ENCODE results near the gene GET4. TPM values are rescaled to one million over a fixed set of nuclear protein-coding genes. Genes with fewer than 3 reads are reported as not detected.

GET4 gene
- total RNA-seq, 1 experiment from 2014 or later = 90.9 TPM

DNA sequence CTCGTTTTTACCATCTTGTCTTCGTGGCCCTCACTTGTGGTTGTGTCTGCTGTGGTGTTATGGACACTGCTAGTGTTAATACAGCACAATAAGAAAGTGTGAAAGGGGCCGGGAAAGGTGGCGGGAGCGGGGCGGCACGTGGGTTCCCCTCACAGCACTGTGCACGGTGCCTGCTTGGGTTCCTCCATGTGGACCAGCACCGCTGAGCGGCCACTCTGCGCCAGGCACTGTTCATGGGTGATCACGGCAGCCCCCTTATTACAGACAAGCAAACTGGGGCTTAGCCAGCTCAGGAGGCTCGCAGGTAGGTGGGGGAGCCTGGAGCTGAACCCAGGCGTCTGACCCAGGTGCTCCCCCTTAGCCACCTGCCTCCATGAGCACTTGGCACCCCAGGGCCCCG, 31.8 kb upstream of the GET4 start:
- no peaks in the 10 kb centered on the region for H3K4me1 ChIP-seq (ENCODE audit: control insufficient read depth, insufficient read depth, low read length)
- DNase-seq (ENCODE audit: low read depth, low spot score) (no peak), ATAC-seq (no peak)
- H3K9me3 ChIP-seq (ENCODE audit: control insufficient read depth, insufficient read depth, low read depth, low read length) = no peaks in the 10 kb centered on the region
- BruUV-seq (replicated peaks) = no TSS peak
- in situ Hi-C loops (cut with HindIII; ENCODE audit: low pct_unique_long_range_greater_than_20kb, low sequenced_read_pairs) (no loop called here), intact Hi-C loops (cut with micrococcal nuclease; ENCODE audit: unreplicated experiment) (no loop called here)
- no peak overlapping the region for H3K4me3 ChIP-seq (ENCODE audit: low read depth in 2 of 2, low read length in 2 of 2)
- no peak overlapping the region for H3K27ac ChIP-seq (ENCODE audit: low read length)
- peaks cover 16% of the 10 kb centered on the region for H3K36me3 ChIP-seq (ENCODE audit: control insufficient read depth, insufficient read depth, low read length)
- no peaks in the 10 kb centered on the region for H3K27me3 ChIP-seq (ENCODE audit: control insufficient read depth, insufficient read depth, low read length)
- ChIA-PET POLR2A (no interaction called here), CTCF (no interaction called here)
- TF ChIP-seq SIN3A (IDR thresholded peaks at IDR 0.05; ENCODE audit: borderline replicate concordance, insufficient read depth, low read depth, low read length) (no peak), TCF7L2 (IDR thresholded peaks at IDR 0.05; ENCODE audit: low read depth, low read length) (no peak), POLR2AphosphoS5 (IDR thresholded peaks at IDR 0.05; ENCODE audit: low read depth, low read length) (no peak)
- TF ChIP-seq, protein P1, sequence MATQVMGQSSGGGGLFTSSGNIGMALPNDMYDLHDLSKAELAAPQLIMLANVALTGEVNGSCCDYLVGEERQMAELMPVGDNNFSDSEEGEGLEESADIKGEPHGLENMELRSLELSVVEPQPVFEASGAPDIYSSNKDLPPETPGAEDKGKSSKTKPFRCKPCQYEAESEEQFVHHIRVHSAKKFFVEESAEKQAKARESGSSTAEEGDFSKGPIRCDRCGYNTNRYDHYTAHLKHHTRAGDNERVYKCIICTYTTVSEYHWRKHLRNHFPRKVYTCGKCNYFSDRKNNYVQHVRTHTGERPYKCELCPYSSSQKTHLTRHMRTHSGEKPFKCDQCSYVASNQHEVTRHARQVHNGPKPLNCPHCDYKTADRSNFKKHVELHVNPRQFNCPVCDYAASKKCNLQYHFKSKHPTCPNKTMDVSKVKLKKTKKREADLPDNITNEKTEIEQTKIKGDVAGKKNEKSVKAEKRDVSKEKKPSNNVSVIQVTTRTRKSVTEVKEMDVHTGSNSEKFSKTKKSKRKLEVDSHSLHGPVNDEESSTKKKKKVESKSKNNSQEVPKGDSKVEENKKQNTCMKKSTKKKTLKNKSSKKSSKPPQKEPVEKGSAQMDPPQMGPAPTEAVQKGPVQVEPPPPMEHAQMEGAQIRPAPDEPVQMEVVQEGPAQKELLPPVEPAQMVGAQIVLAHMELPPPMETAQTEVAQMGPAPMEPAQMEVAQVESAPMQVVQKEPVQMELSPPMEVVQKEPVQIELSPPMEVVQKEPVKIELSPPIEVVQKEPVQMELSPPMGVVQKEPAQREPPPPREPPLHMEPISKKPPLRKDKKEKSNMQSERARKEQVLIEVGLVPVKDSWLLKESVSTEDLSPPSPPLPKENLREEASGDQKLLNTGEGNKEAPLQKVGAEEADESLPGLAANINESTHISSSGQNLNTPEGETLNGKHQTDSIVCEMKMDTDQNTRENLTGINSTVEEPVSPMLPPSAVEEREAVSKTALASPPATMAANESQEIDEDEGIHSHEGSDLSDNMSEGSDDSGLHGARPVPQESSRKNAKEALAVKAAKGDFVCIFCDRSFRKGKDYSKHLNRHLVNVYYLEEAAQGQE (IDR thresholded peaks at IDR 0.05; ENCODE audit: insufficient read depth in 1 of 2, low read depth in 2 of 2, low read length in 1 of 2) = no peak
- TF ChIP-seq, protein P2, sequence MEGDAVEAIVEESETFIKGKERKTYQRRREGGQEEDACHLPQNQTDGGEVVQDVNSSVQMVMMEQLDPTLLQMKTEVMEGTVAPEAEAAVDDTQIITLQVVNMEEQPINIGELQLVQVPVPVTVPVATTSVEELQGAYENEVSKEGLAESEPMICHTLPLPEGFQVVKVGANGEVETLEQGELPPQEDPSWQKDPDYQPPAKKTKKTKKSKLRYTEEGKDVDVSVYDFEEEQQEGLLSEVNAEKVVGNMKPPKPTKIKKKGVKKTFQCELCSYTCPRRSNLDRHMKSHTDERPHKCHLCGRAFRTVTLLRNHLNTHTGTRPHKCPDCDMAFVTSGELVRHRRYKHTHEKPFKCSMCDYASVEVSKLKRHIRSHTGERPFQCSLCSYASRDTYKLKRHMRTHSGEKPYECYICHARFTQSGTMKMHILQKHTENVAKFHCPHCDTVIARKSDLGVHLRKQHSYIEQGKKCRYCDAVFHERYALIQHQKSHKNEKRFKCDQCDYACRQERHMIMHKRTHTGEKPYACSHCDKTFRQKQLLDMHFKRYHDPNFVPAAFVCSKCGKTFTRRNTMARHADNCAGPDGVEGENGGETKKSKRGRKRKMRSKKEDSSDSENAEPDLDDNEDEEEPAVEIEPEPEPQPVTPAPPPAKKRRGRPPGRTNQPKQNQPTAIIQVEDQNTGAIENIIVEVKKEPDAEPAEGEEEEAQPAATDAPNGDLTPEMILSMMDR (IDR thresholded peaks at IDR 0.05) = no peak

DNA sequence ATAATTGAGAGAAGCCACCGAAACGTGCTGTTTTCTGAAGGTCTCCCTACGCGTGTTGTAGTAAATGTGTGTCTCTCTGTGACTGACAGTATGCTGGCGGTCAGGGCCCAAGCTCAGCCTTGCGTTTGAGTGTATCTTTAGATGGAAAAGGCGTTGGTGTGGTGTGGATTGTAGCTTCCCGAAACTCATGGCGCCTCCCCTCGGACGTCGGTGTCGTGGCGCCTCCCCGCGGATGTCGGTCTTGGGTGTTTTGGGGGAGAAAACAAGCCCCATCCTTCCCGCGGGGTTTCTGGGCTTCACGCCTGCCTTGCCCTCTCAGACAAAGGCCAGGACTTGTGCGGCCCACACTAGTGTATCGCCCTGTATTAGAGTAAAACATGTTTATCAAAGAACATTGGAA, 31.3 kb upstream of the GET4 start:
- no peak overlapping the region for H3K4me3 ChIP-seq (ENCODE audit: low read depth in 2 of 2, low read length in 2 of 2)
- no peaks in the 10 kb centered on the region for H3K4me1 ChIP-seq (ENCODE audit: control insufficient read depth, insufficient read depth, low read length)
- DNase-seq (ENCODE audit: low read depth, low spot score) (no peak), ATAC-seq (no peak)
- intact Hi-C loops (cut with micrococcal nuclease; ENCODE audit: unreplicated experiment) (no loop called here), in situ Hi-C loops (cut with HindIII; ENCODE audit: low pct_unique_long_range_greater_than_20kb, low sequenced_read_pairs) (no loop called here)
- no peak overlapping the region for H3K27ac ChIP-seq (ENCODE audit: low read length)
- H3K36me3 ChIP-seq (ENCODE audit: control insufficient read depth, insufficient read depth, low read length) = peaks cover 16% of the 10 kb centered on the region
- H3K9me3 ChIP-seq (ENCODE audit: control insufficient read depth, insufficient read depth, low read depth, low read length) = no peaks in the 10 kb centered on the region
- ChIA-PET POLR2A (no interaction called here), CTCF (no interaction called here)
- TF ChIP-seq POLR2AphosphoS5 (IDR thresholded peaks at IDR 0.05; ENCODE audit: low read depth, low read length) (no peak), SIN3A (IDR thresholded peaks at IDR 0.05; ENCODE audit: borderline replicate concordance, insufficient read depth, low read depth, low read length) (no peak), TCF7L2 (IDR thresholded peaks at IDR 0.05; ENCODE audit: low read depth, low read length) (no peak)
- TF ChIP-seq, protein P1 (IDR thresholded peaks at IDR 0.05; ENCODE audit: insufficient read depth in 1 of 2, low read depth in 2 of 2, low read length in 1 of 2) = no peak
- TF ChIP-seq, protein P2 (IDR thresholded peaks at IDR 0.05) = no peak
- no TSS peak for BruUV-seq (replicated peaks)
- H3K27me3 ChIP-seq (ENCODE audit: control insufficient read depth, insufficient read depth, low read length) = no peaks in the 10 kb centered on the region

Measured in Panc1 (cell line).